Liver (tissue), 9 donors: ENCODE data around the gene MOB3C. TPM values are rescaled to one million over a fixed set of nuclear protein-coding genes. Genes with fewer than 3 reads are reported as not detected.

Source experiments
- DNase-seq: peaks from one replicate; pipeline ENCODE4 v3.0.0-alpha.2; 2017; ENCODE audit warnings: low spot score
- H3K27ac ChIP-seq, 2 donors: one replicate each; pipeline ENCODE4 v1.7.0; 2013; ENCODE audit warnings: inconsistent platforms in 2 of 2, low read length in 2 of 2, control low read depth in 1 of 2, low read depth in 1 of 2, mild to moderate bottlenecking in 1 of 2
- H3K27me3 ChIP-seq, 4 donors: one replicate each; pipeline versions ENCODE4 v1.6.1 to v1.7.0; 2013; ENCODE audit warnings: low read length in 3 of 4, inconsistent platforms in 1 of 4, mild to moderate bottlenecking in 1 of 4, moderate library complexity in 1 of 4; ENCODE audit not compliant: control insufficient read depth in 4 of 4, insufficient read depth in 4 of 4
- H3K36me3 ChIP-seq, 4 donors: one replicate each; pipeline versions ENCODE4 v1.6.1 to v1.7.0; 2013; ENCODE audit warnings: low read length in 3 of 4, mild to moderate bottlenecking in 3 of 4, low read depth in 1 of 4, moderate library complexity in 1 of 4; ENCODE audit not compliant: control insufficient read depth in 4 of 4, insufficient read depth in 3 of 4
- H3K4me1 ChIP-seq, 4 donors: one replicate each; pipeline versions ENCODE4 v1.6.1 to v1.7.0; 2013; ENCODE audit warnings: low read length in 3 of 4, mild to moderate bottlenecking in 3 of 4, moderate library complexity in 1 of 4; ENCODE audit not compliant: control insufficient read depth in 4 of 4, insufficient read depth in 4 of 4
- H3K4me3 ChIP-seq, 3 donors: one replicate each; pipeline versions ENCODE4 v1.6.1 to v1.7.0; 2013; ENCODE audit warnings: low read length in 3 of 3, control low read depth in 1 of 3, low read depth in 1 of 3, mild to moderate bottlenecking in 1 of 3
- H3K9ac ChIP-seq, 2 donors: one replicate each; pipeline ENCODE4 v1.7.0; 2013; ENCODE audit warnings: low read length in 2 of 2, mild to moderate bottlenecking in 2 of 2, moderate library complexity in 2 of 2, control low read depth in 1 of 2, low read depth in 1 of 2
- H3K9me3 ChIP-seq, 4 donors: one replicate each; pipeline versions ENCODE4 v1.6.1 to v1.7.0; 2013; ENCODE audit warnings: low read length in 3 of 4; ENCODE audit not compliant: control insufficient read depth in 4 of 4
- ATF3 ChIP-seq: IDR thresholded peaks from 2 replicates; pipeline ENCODE4 v1.6.1; 2016; ENCODE audit warnings: antibody characterized with exemption
- CTCF ChIP-seq: fragments of 150-350 bp; IDR thresholded peaks from 2 replicates; pipeline ENCODE4 v1.5.1; 2017; ENCODE audit warnings: improper control_type of control experiment, low read depth, low read length; ENCODE audit not compliant: missing input control
- EGR1 ChIP-seq, 2 donors: IDR thresholded peaks; 2 replicates each; pipeline ENCODE4 v1.6.1; 2016 to 2018; ENCODE audit warnings: antibody characterized with exemption in 2 of 2, low read depth in 2 of 2
- FOXA1 ChIP-seq: IDR thresholded peaks from 2 replicates; pipeline ENCODE4 v1.6.1; 2016; ENCODE audit warnings: antibody characterized with exemption
- GABPA ChIP-seq, 2 donors: IDR thresholded peaks in 1 of 2; conservative IDR thresholded peaks in 1 of 2; 2 replicates each; pipeline ENCODE4 v1.6.1; 2016; ENCODE audit warnings: antibody characterized with exemption in 2 of 2, mild to moderate bottlenecking in 1 of 2, moderate library complexity in 1 of 2
- HNF4A ChIP-seq, 2 donors: conservative IDR thresholded peaks; 2 replicates each; pipeline ENCODE4 v1.6.1; 2016; ENCODE audit warnings: antibody characterized with exemption in 2 of 2, mild to moderate bottlenecking in 2 of 2
- HNF4G ChIP-seq: IDR thresholded peaks from 2 replicates; pipeline ENCODE4 v1.6.1; 2016; ENCODE audit warnings: antibody characterized with exemption
- JUND ChIP-seq, 2 donors: IDR thresholded peaks; 2 replicates each; pipeline ENCODE4 v1.6.1; 2016; ENCODE audit warnings: antibody characterized with exemption in 2 of 2
- NR2F2 ChIP-seq: IDR thresholded peaks from 2 replicates; pipeline ENCODE4 v1.6.1; 2016; ENCODE audit warnings: antibody characterized with exemption
- RAD21 ChIP-seq, 2 donors: IDR thresholded peaks; 2 replicates each; pipeline ENCODE4 v1.6.1; 2016; ENCODE audit warnings: antibody characterized with exemption in 2 of 2, mild to moderate bottlenecking in 2 of 2
- RXRA ChIP-seq, 2 donors: IDR thresholded peaks; 2 replicates each; pipeline ENCODE4 v1.6.1; 2017 to 2018; ENCODE audit warnings: antibody characterized with exemption in 2 of 2, mild to moderate bottlenecking in 1 of 2
- SP1 ChIP-seq: IDR thresholded peaks from 2 replicates; pipeline ENCODE4 v1.6.1; 2018; ENCODE audit warnings: antibody characterized with exemption, mild to moderate bottlenecking
- TAF1 ChIP-seq: conservative IDR thresholded peaks from 2 replicates; pipeline ENCODE4 v1.6.1; 2016; ENCODE audit warnings: antibody characterized with exemption, mild to moderate bottlenecking
- YY1 ChIP-seq: IDR thresholded peaks from 2 replicates; pipeline ENCODE4 v1.6.1; 2016; ENCODE audit warnings: antibody characterized with exemption, mild to moderate bottlenecking
- ZBTB33 ChIP-seq: IDR thresholded peaks from 2 replicates; pipeline ENCODE4 v1.6.1; 2016; ENCODE audit warnings: antibody characterized with exemption
- WGBS: extraction: QIAGEN DNeasy Blood & Tissue Kit; methylation state at CpG from one replicate; pipeline ENCODE4 v1.1.7; 2013; 5-methylcytosine and 5-hydroxymethylcytosine counted together
- polyA plus RNA-seq, 2 donors: library from polyadenylated mRNA; stranded (reverse) in 1 of 2; unstranded in 1 of 2; fragments of 200-250 nt in 1 of 2; fragments of >200 nt in 1 of 2; fragmentation: Nextera tagmentation in 1 of 2; extraction: Ambion mirVana in 1 of 2; gene quantifications; one replicate each; pipeline versions ENCODE4 v1.2.1 to v1.2.3, GENCODE V29; 2013 to 2015
- total RNA-seq, 2 donors: library from RNA; depleted of rRNA; stranded (reverse); fragments of >200 nt; gene quantifications; one replicate each; pipeline ENCODE4 v1.2.3, GENCODE V29; 2014
- TF ChIP-seq, protein P1 (sequence below): IDR thresholded peaks from 2 replicates; pipeline ENCODE4 v1.6.1; 2016; ENCODE audit warnings: antibody characterized with exemption
- donor health status: healthy.
- donor health status: healthy.
- donor health status: healthy.
- donor health status: healthy.
- donor health status: healthy.

MOB3C gene
- total and polyA plus RNA-seq, 4 donors: 2.3 to 7.9 (median 5.4) TPM

DNA sequence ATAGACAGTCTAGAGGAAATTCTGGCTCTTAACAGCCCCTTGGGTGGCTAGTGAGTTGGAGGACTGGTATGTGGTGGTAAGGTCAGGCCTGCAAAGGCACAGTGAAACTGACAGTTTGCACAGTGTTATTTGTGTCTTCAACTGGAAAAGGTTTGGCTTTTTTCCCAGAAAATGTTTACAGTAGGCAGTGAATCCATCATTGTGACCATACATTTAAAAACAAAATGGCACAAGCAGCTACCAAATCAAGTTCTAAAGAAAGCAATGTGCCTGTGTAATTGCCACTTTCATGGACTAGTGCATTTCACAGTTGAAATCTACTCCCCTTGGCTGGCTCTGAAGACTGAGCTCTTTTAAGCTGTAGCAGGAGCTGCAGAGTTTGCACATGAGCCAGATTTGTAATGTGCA is 26.8 kb upstream of the MOB3C start:
- no peak overlapping the region for H3K4me3 ChIP-seq
- DNase-seq: no peak
- H3K27me3 ChIP-seq: no peaks in the 10 kb centered on the region
- no peak for TF ChIP-seq HNF4G
- TF ChIP-seq RXRA (IDR thresholded peaks at IDR 0.05): peak in 1 of 2 donors; percentile 23
- no peak for TF ChIP-seq TAF1
- no peak for TF ChIP-seq JUND (IDR thresholded peaks at IDR 0.05)
- TF ChIP-seq ATF3: no peak
- peak; percentile 84 for TF ChIP-seq YY1
- H3K4me1 ChIP-seq: peaks cover 0 to 7% (median 2%) of the 10 kb centered on the region in 4 donors
- no peak overlapping the region for H3K9ac ChIP-seq
- H3K9me3 ChIP-seq: no peaks in the 10 kb centered on the region
- no peak overlapping the region for H3K27ac ChIP-seq
- peaks cover 0 to 11% (median 0%) of the 10 kb centered on the region in 4 donors for H3K36me3 ChIP-seq

DNA sequence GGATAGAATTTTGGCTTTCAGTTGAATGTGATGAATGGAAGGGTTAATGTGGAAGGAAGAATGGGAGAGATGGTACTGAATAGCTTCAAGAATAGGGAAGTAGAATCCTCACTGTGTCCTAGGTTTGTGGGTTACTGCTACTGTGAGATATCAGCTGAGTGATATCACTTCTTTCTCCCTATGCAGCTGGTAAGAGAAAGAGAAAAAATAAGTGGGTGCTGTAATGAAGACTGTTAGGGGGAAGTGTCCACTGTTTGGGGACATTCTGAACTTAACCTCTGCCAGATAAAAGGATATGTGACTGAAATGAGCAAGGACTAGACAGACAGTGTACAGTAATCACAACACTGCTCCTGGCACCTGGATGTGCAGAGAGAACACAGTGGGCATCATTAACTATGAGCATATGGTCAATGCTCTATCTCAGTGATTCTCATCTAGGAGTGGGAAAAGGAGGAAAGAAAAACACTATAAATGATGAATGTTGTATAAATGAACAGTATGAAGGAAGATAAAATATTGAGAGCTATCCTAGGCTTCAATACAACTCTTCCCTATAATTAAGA is 25.6 kb upstream of the MOB3C start:
- Histone ChIP-seq H3K27me3 (no peaks in the 10 kb centered on the region), H3K9ac (no peak overlapping the region), H3K4me3 (no peak overlapping the region), H3K4me1 (peaks cover 0 to 7% (median 2%) of the 10 kb centered on the region in 4 donors), H3K9me3 (no peaks in the 10 kb centered on the region), H3K27ac (no peak overlapping the region), H3K36me3 (peaks cover 0 to 11% (median 2%) of the 10 kb centered on the region in 4 donors)
- TF ChIP-seq RAD21 (IDR thresholded peaks at IDR 0.05): no peak
- no peak for TF ChIP-seq JUND (IDR thresholded peaks at IDR 0.05)
- no peak for TF ChIP-seq FOXA1
- TF ChIP-seq ZBTB33: no peak
- no peak for TF ChIP-seq NR2F2
- DNase-seq: no peak

- 90% methylated on average over 1 of the region's 1 CpG for WGBS
- Histone ChIP-seq H3K4me3 (no peak overlapping the region), H3K36me3 (peaks cover 0 to 21% (median 16%) of the 10 kb centered on the region in 4 donors), H3K4me1 (peaks cover 0 to 7% (median 2%) of the 10 kb centered on the region in 4 donors), H3K9me3 (no peaks in the 10 kb centered on the region), H3K27ac (no peak overlapping the region), H3K27me3 (no peaks in the 10 kb centered on the region), H3K9ac (no peak overlapping the region)
- TF ChIP-seq CTCF (no peak), FOXA1 (no peak), ZBTB33 (no peak), NR2F2 (no peak), HNF4A (conservative IDR thresholded peaks at IDR 0.05) (no peak), HNF4G (no peak), EGR1 (IDR thresholded peaks at IDR 0.05; ENCODE audit: low read depth in 2 of 2) (no peak), ATF3 (no peak), YY1 (no peak), TAF1 (no peak), SP1 (no peak), RXRA (IDR thresholded peaks at IDR 0.05) (no peak), GABPA (IDR thresholded peaks at IDR 0.05 in 1 of 2, conservative IDR thresholded peaks at IDR 0.05 in 1 of 2) (no peak)
- TF ChIP-seq, protein P1, sequence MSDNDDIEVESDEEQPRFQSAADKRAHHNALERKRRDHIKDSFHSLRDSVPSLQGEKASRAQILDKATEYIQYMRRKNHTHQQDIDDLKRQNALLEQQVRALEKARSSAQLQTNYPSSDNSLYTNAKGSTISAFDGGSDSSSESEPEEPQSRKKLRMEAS: no peak
- DNase-seq: no peak
Observed at GRCh38 chr1:46639547-46639946, 22.9 kb upstream of the MOB3C start.
